ENCODE measurements around the gene AFAP1. TPM values are rescaled to one million over a fixed set of nuclear protein-coding genes. Genes with fewer than 3 reads are reported as not detected.

The AFAP1 gene
- total and polyA plus RNA-seq, 2 experiments from 2014 or later: 10.5 to 31.9 TPM

DNA sequence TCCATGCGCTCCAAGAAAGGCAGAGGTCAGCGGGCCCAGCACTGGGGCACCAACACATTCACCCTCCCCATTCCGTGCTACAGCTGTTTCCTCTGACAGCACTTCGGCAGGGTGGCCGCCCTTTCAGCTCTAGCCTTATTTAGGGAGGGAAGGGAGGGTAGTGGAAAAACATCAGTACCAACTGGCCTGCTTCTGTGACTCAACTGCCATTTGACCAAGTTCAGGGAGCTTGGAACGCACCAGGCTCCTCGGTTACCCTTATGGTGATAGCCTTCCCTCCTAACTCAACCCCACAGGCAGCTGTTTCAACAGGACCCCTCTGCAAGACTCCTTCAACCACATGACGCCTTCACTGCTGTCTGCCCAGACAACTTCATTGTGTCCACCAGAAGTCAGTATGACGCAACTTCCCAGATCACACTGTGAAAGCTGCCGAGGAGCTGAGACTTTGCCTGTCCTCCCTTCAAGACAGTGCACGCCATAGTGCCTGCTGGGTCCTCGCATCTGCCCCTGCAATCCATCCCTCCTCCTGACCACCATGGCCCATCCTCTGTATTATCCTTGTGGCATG, 132.2 kb downstream of the AFAP1 start:
- H3K4me3 ChIP-seq: no peak overlapping the region
- no peak for TF ChIP-seq CTCF (IDR thresholded peaks at IDR 0.05; ENCODE audit: low read depth, low read length)
- peaks cover 7% of the 10 kb centered on the region for H3K36me3 ChIP-seq
- no peaks in the 10 kb centered on the region for H3K27me3 ChIP-seq
- H3K9me3 ChIP-seq (ENCODE audit: low read depth): no peaks in the 10 kb centered on the region
- peaks cover 29% of the 10 kb centered on the region for H3K4me1 ChIP-seq (ENCODE audit: low read depth)
- H3K27ac ChIP-seq: no peak overlapping the region
- DNase-seq (ENCODE audit: low read depth in 1 of 2, low spot score in 1 of 2): peak in 1 of 2 donors; percentile 83

DNA sequence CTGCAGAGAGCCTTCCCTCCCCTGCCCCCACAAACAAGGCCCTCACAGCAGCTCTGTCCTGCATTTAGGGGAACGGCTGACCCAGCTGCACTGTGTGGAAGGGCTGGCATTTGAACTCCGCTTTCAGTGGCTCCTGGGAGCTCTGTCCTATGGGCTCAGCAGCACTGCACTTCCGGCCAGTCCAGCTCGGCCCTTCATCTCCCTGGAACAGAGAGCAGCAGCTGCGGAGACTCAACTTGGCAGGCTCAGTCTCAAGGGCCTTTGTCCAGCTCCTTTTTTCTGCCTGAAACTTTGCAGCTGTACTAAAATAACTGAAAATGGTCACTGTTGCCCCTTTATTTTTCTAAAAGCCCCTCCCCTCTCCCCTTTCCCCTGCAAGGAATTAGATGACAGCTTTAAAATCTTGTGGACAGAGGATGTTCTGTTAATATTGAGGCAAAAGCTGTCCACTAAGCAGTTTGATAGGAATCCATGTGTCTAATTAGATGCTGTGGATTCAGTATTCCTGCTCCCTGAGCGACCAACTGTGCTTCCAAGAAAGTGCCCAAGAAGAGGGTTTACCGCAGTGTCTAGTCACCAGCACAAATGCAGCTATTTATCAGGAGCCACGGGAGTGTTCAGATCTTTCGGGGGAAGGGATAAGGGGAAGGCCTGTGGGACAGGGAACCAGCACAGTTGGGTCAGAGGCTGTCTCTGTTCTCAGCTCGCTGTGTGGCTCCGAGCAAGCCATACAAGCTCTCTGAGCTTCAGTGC, 133.1 kb downstream of the AFAP1 start:
- Histone ChIP-seq H3K4me3 (no peak overlapping the region), H3K9me3 (ENCODE audit: low read depth) (no peaks in the 10 kb centered on the region), H3K27ac (peak overlapping the region; percentile 20), H3K27me3 (no peaks in the 10 kb centered on the region), H3K36me3 (peaks cover 7% of the 10 kb centered on the region), H3K4me1 (ENCODE audit: low read depth) (peaks cover 29% of the 10 kb centered on the region)
- TF ChIP-seq CTCF (IDR thresholded peaks at IDR 0.05; ENCODE audit: low read depth, low read length): no peak
- peak; percentile 58 to 95 for DNase-seq (ENCODE audit: low read depth in 1 of 2, low spot score in 1 of 2)

DNA sequence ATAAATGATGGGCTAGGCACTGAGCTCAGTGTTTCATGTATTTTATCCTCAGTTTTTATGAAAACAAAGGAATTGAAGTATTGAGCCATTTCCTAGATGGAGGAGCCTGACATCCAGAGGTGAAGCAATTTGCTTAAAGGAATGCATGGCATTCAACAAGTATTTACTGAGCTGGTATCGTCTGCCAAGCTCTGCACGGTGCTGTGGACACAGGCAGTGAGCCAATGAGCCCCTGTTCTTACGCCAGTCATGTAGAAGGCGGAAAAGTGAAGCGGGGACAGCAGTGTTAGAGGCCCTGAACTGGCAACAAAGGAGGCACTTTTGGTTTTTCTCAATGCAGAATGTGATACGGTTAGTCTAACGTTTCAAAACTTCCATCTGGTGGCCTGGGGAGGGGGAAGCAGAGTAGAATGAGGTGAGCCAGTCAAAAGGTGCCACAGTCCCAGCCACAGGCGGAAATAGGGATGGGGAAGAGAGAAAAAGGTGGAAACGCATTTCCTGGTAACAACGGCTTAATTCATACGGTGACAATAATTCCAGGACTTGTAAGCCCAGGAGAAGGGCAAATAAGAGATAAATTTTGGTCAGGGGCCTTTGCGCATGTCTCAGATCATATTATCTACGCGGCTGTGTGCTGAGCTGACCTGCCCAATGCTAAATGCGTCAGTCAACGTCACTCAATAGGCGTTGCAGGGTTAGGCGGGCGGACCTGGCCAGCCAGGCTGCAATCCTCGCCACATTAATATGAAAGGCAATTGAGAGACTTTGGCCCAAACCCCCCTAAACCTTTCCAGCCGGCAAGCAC, 133.9 kb downstream of the AFAP1 start:
- Histone ChIP-seq H3K9me3 (ENCODE audit: low read depth) (no peaks in the 10 kb centered on the region), H3K27ac (peak overlapping the region; percentile 57), H3K27me3 (no peaks in the 10 kb centered on the region), H3K4me3 (no peak overlapping the region), H3K4me1 (ENCODE audit: low read depth) (peaks cover 29% of the 10 kb centered on the region), H3K36me3 (peaks cover 7% of the 10 kb centered on the region)
- TF ChIP-seq CTCF (IDR thresholded peaks at IDR 0.05; ENCODE audit: low read depth, low read length): no peak
- peak; percentile 63 to 98 for DNase-seq (ENCODE audit: low read depth in 1 of 2, low spot score in 1 of 2)

- DNase-seq (ENCODE audit: low read depth in 1 of 2, low spot score in 1 of 2): no peak
- no peak for TF ChIP-seq CTCF (IDR thresholded peaks at IDR 0.05; ENCODE audit: low read depth, low read length)
Observed at GRCh38 chr4:7804756-7805385, 134.8 kb downstream of the AFAP1 start.

DNA sequence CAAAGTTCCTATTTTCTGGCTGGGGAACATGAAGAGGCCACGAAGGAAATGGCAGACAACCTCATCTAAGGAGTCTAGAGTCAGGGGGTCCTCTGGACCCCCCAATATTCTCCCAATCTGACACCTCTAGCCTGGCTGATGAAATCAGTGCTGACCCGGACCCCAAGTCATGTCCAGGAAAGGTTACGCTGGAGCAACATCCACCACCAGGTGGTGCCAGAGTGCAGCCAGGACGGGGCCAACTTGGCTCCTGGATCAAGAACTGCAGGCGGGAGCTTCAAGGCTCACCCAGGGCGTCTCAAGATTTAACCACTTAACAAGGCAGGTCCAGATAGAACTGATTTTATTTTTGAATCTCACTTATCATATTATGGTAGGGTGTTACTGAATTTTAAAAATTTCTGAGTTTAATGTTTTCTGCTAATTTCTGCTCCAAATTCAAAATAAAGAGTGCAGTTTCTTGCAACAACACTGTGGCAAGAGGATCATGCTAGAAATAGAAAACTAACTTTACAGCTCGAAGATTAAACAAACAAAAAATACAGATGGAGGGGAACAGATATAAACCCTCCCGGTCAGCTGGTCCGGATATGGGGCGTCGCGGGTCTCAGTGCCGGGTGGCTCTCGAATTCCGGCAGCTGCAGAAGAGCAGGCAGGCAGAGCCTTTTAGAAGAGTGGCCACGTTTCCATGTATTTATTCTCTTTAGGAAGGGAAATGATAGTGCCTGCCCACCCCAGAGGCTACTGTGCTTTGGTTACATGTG, 135.5 kb downstream of the AFAP1 start:
- peaks cover 13% of the 10 kb centered on the region for H3K36me3 ChIP-seq
- H3K4me1 ChIP-seq (ENCODE audit: low read depth): peaks cover 29% of the 10 kb centered on the region
- TF ChIP-seq CTCF (IDR thresholded peaks at IDR 0.05; ENCODE audit: low read depth, low read length): peak; percentile 98
- no peaks in the 10 kb centered on the region for H3K9me3 ChIP-seq (ENCODE audit: low read depth)
- peak; percentile 88 for DNase-seq (ENCODE audit: low read depth in 1 of 2, low spot score in 1 of 2)
- no peaks in the 10 kb centered on the region for H3K27me3 ChIP-seq
- H3K27ac ChIP-seq: peak overlapping the region; percentile 91
- H3K4me3 ChIP-seq: no peak overlapping the region

More at GRCh38 chr4:7804756-7805385, 134.8 kb downstream of the AFAP1 start:
- Histone ChIP-seq H3K36me3 (peaks cover 11% of the 10 kb centered on the region), H3K9me3 (ENCODE audit: low read depth) (no peaks in the 10 kb centered on the region), H3K4me3 (no peak overlapping the region), H3K27ac (peak overlapping the region; percentile 57), H3K4me1 (ENCODE audit: low read depth) (peaks cover 29% of the 10 kb centered on the region), H3K27me3 (no peaks in the 10 kb centered on the region)

All from cardiac muscle cell (in vitro differentiated cells and primary cell).